HUES6 (cell line): ENCODE data around the gene EP400.
"Not testable (repeated sequence)": the region's sequence is repeated elsewhere in the genome, so short reads cannot be mapped to it uniquely, and the experiment has no call there.

Source experiments
- H3K27ac ChIP-seq: 2 replicates; pipeline ENCODE4 v1.7.0; 2013; ENCODE audit warnings: low read depth, mild to moderate bottlenecking, low read length, inconsistent platforms
- H3K27me3 ChIP-seq: 2 replicates; pipeline ENCODE4 v1.6.1; 2013; ENCODE audit warnings: low read length; ENCODE audit not compliant: control insufficient read depth, insufficient read depth
- H3K36me3 ChIP-seq: 2 replicates; pipeline ENCODE4 v1.6.1; 2013; ENCODE audit warnings: low read length; ENCODE audit not compliant: control insufficient read depth, insufficient read depth
- H3K4me1 ChIP-seq: 2 replicates; pipeline ENCODE4 v1.6.1; 2013; ENCODE audit warnings: low read length; ENCODE audit not compliant: control insufficient read depth, insufficient read depth
- H3K4me3 ChIP-seq: 2 replicates; pipeline ENCODE4 v1.5.1; 2013; ENCODE audit warnings: low read depth, low read length
- H3K9ac ChIP-seq: one replicate; pipeline ENCODE4 v1.6.1; 2013; ENCODE audit warnings: mild to moderate bottlenecking, low read length
- H3K9me3 ChIP-seq: 2 replicates; pipeline ENCODE4 v1.6.1; 2013; ENCODE audit warnings: low read depth, low read length; ENCODE audit not compliant: control insufficient read depth, insufficient read depth

Gene EP400

GRCh38 chr12:132075714-132076553 lies 126.2 kb downstream of the EP400 start:
- Histone ChIP-seq H3K36me3 (peaks cover 67% of the 10 kb centered on the region), H3K27me3 (no peaks in the 10 kb centered on the region), H3K4me3 (no peak overlapping the region), H3K4me1 (no peaks in the 10 kb centered on the region), H3K27ac (no peak overlapping the region), H3K9ac (no peak overlapping the region), H3K9me3 (no peaks in the 10 kb centered on the region)

DNA sequence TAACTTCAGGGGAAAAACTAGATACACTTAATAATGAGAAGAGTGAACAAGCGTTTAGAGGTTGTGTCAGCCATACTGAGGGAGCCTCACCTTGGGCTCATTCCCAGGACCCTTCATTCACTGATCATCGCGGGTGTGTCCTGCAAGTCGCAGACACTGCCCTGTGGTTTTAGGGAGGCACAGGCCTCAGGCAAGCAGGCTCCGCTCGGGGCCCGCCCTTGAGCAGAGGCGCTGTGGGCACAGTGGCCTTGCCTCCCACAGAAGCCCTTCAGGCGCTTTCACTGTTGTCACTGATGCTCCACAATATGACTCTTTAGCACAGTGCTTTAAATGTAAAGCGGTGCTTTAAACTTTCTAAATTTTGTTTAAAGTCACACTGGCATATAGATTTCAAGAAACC lies 127.0 kb downstream of the EP400 start:
- Histone ChIP-seq H3K4me1 (no peaks in the 10 kb centered on the region), H3K9me3 (no peaks in the 10 kb centered on the region)

DNA sequence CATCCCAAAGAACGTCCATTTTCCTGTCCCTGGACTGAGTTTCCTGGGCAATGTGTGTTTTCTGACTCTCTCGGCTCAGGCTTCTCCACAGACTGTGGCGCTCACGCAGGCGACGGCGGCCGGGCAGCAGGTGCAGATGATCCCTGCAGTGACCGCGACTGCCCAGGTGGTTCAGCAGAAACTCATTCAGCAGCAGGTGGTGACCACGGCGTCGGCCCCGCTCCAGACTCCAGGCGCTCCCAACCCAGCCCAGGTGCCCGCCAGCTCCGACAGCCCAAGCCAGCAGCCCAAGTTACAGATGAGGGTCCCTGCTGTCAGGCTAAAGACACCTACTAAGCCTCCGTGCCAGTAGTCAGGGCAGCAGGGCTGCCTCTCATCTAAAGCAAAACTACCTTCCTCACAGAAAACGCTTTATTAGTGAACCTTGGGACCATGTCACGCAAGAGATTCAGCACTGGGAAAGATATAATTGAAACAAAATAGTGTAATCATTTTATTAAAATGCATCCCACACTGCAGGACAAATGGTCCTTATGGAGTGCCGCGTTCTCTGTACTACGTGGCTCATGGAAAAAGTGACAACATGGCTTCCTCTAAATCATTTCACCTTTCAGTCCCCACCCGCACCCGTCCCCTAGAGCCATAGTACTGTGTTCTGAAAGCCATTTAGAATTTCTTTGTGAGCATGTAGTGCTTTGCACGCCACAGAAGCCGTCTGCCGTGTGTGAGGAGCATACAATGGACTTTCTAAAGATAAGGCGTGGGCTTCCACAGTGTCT lies 127.8 kb downstream of the EP400 start:
- H3K27me3 ChIP-seq = no peaks in the 10 kb centered on the region
- no peaks in the 10 kb centered on the region for H3K9me3 ChIP-seq
- no peak overlapping the region for H3K9ac ChIP-seq
- H3K36me3 ChIP-seq = peaks cover 56% of the 10 kb centered on the region
- no peak overlapping the region for H3K4me3 ChIP-seq
- no peaks in the 10 kb centered on the region for H3K4me1 ChIP-seq
- H3K27ac ChIP-seq = no peak overlapping the region

More for the DNA sequence above, 127.0 kb downstream of the EP400 start:
- Histone ChIP-seq H3K4me3 (no peak overlapping the region), H3K27ac (no peak overlapping the region), H3K36me3 (peaks cover 60% of the 10 kb centered on the region), H3K27me3 (no peaks in the 10 kb centered on the region), H3K9ac (no peak overlapping the region)

GRCh38 chr12:132078190-132078589 lies 128.4 kb downstream of the EP400 start:
- H3K9ac ChIP-seq = no peak overlapping the region
- no peaks in the 10 kb centered on the region for H3K4me1 ChIP-seq
- H3K9me3 ChIP-seq = no peaks in the 10 kb centered on the region
- no peak overlapping the region for H3K4me3 ChIP-seq
- no peak overlapping the region for H3K27ac ChIP-seq
- H3K36me3 ChIP-seq = peaks cover 56% of the 10 kb centered on the region
- H3K27me3 ChIP-seq = no peaks in the 10 kb centered on the region

DNA sequence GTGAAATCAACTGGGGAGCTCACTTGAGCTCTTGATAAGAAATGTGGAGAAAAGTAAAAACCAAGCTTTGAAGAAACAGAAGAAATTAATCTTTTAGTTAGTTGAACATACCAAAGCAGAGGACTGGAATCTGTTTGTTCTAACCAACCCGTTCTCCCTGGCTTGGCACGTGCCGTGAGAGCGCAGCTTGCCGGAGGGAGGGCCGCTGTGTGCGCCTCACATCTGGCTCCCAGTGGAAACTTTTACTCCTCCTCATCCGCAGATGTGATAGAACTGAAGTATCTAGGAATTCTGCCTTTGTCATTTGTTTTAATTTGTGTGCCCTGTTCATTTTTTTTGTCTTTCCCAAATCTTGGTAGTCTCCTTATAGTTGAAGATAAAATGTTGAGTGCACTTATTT lies 129.5 kb downstream of the EP400 start:
- Histone ChIP-seq H3K4me3 (no peak overlapping the region), H3K9ac (no peak overlapping the region), H3K4me1 (peaks cover 4% of the 10 kb centered on the region; the same call in 1 of the 2 replicates), H3K36me3 (peaks cover 53% of the 10 kb centered on the region), H3K27me3 (no peaks in the 10 kb centered on the region), H3K27ac (no peak overlapping the region), H3K9me3 (no peaks in the 10 kb centered on the region)

DNA sequence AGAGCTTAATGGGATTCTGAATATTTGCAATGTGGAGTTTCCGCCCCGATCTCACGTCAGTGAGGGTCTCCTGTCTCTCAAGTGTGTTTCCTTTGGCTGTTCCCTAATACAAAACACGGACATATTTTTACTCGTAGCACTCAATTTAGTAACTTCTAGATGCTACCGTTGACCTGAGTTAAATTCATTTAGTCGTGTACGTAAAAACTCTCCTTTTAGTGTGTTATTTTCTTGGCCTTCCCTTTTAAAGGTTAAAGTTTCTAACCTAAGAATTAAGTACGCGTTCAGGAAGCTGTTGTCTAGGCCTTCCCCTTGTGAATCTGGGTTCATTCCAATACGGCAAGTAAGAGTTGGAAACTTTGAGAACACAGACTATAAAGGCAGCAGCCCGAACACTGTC lies 130.0 kb downstream of the EP400 start:
- Histone ChIP-seq H3K9ac (no peak overlapping the region), H3K9me3 (no peaks in the 10 kb centered on the region), H3K4me3 (no peak overlapping the region), H3K36me3 (peaks cover 48% of the 10 kb centered on the region), H3K27me3 (no peaks in the 10 kb centered on the region), H3K4me1 (peaks cover 4% of the 10 kb centered on the region; the same call in 1 of the 2 replicates), H3K27ac (no peak overlapping the region)

DNA sequence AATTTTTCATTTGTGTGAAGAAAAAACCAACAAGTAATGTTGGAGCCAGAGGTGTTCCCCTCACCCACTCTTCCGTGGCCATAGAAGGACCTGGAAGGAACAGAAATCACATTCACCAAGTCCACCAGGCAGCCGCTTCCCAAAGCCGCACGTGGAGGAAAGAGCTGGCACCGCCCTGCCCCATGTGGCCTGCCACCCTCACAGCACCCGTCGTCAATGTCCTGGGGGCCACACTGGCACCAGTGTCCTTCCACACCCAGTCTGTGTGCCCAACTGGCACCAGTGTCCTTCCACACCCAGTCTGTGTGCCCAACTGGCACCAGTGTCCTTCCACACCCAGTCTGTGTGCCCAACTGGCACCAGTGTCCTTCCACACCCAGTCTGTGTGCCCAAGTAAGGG lies 130.8 kb downstream of the EP400 start:
- peaks cover 45% of the 10 kb centered on the region for H3K36me3 ChIP-seq
- H3K4me3 ChIP-seq, H3K27ac ChIP-seq: not testable (repeated sequence)

GRCh38 chr12:132081423-132081822 lies 131.7 kb downstream of the EP400 start:
- no peak overlapping the region for H3K4me3 ChIP-seq
- H3K27ac ChIP-seq = no peak overlapping the region
- no peaks in the 10 kb centered on the region for H3K27me3 ChIP-seq
- no peaks in the 10 kb centered on the region for H3K9me3 ChIP-seq
- no peak overlapping the region for H3K9ac ChIP-seq
- peaks cover 39% of the 10 kb centered on the region for H3K36me3 ChIP-seq
- H3K4me1 ChIP-seq = peaks cover 6% of the 10 kb centered on the region; the same call in 1 of the 2 replicates

More for the DNA sequence above, 130.8 kb downstream of the EP400 start:
- not testable (repeated sequence) for H3K27me3 ChIP-seq, H3K4me1 ChIP-seq, H3K9ac ChIP-seq, H3K9me3 ChIP-seq

DNA sequence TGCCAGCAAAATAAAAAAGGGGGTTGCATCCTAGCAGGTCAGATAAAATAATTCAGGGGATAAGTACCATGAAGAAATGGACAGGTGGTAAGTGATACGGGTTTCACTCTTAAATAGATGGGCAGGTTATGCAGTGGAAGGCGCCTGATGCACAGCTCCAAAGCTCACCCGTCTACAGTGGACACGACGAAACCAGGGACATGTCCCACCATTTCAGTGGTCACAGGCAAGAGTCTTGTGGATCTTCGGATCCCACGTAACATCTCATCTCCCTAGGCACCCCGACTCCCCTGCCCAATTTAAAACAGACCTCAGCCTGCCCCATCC lies 133.8 kb downstream of the EP400 start:
- no peaks in the 10 kb centered on the region for H3K27me3 ChIP-seq
- H3K9me3 ChIP-seq = no peaks in the 10 kb centered on the region
- H3K4me1 ChIP-seq = peaks cover 6% of the 10 kb centered on the region; the same call in 1 of the 2 replicates
- H3K36me3 ChIP-seq = peaks cover 26% of the 10 kb centered on the region
- H3K4me3 ChIP-seq = peak overlapping the region; percentile 60
- H3K9ac ChIP-seq = peak overlapping the region; percentile 41
- no peak overlapping the region for H3K27ac ChIP-seq

DNA sequence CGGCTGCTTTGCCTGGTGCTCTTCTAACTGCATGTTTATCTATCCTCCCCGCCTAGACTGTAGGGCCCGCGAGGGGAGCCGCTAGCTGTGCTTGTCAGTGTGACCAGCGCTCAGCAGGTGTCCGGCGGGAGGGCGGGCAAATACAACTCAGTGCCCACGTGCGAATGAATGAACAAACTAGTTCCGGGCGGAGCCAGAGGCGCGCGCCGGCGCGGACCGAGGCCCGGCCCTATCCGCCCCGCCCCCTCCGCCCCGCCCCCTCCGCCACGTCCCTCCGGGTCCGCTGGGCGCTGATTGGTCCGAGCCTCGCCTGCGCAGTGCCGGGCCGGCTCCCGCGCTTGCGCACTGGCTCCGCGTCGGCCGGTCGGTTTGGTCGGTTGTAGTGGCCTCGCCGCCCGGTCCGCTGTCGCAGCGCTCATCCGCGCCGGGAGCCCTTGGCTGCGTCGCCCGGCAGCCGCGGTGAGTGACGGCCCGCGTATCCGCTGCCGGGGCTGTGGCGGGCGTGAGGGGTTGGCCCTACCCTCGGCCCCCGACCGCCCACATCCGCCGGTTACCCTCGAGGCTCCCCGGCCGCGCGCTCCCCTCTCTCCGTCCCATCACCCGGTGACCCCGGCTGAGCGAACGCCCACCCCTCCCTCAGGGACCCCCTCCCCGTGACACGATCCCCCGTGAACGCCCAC lies 134.3 kb downstream of the EP400 start:
- Histone ChIP-seq H3K27ac (no peak overlapping the region), H3K9ac (peak overlapping the region; percentile 86), H3K27me3 (no peaks in the 10 kb centered on the region), H3K36me3 (peaks cover 21% of the 10 kb centered on the region), H3K4me1 (peaks cover 6% of the 10 kb centered on the region; the same call in 1 of the 2 replicates), H3K9me3 (no peaks in the 10 kb centered on the region), H3K4me3 (peak overlapping the region; percentile 75)
